Progenitor cell of endocrine pancreas (in vitro differentiated cells): Measurements from ENCODE around the gene IL6. TPM values are rescaled to one million over a fixed set of nuclear protein-coding genes. Genes with fewer than 3 reads are reported as not detected.
A peak's percentile ranks its signal among the peaks of the same experiment; 100 is the strongest.

Experiments
- DNase-seq: peaks from one replicate; pipeline ENCODE4 v3.0.0; 2021; ENCODE audit warnings: low spot score; ENCODE audit not compliant: unreplicated experiment
- H3K27ac Mint-ChIP-seq: 2 replicates; pipeline ENCODE4 v1.8.0; 2021; ENCODE audit warnings: mild to moderate bottlenecking, moderate library complexity, mixed read lengths
- H3K27me3 Mint-ChIP-seq: 2 replicates; pipeline ENCODE4 v1.8.0; 2021; ENCODE audit warnings: mixed read lengths
- H3K36me3 Mint-ChIP-seq: 2 replicates; pipeline ENCODE4 v1.8.0; 2022; ENCODE audit warnings: mixed read lengths; ENCODE audit not compliant: insufficient read depth
- H3K4me1 Mint-ChIP-seq: 2 replicates; pipeline ENCODE4 v1.8.0; 2021; ENCODE audit warnings: low read depth, mixed read lengths
- H3K4me3 Mint-ChIP-seq: 2 replicates; pipeline ENCODE4 v1.8.0; 2021; ENCODE audit warnings: low read depth, mild to moderate bottlenecking, moderate library complexity, mixed read lengths
- H3K9me3 Mint-ChIP-seq: 2 replicates; pipeline ENCODE4 v1.8.0; 2021; ENCODE audit warnings: low read depth, mixed read lengths
- total RNA-seq: library from RNA; stranded (reverse); gene quantifications from 2 replicates; pipeline ENCODE4 v1.2.1, GENCODE V29; 2021
- TF ChIP-seq, protein P1 (sequence below): fragments of 200-600 bp; sonication (generic); IDR thresholded peaks from one replicate; pipeline ENCODE4 v1.5.0; 2021; ENCODE audit warnings: antibody characterized with exemption, mild to moderate bottlenecking; ENCODE audit not compliant: unreplicated experiment

The IL6 gene
- total RNA-seq, 1 donor from 2014 or later, result not detected

DNA sequence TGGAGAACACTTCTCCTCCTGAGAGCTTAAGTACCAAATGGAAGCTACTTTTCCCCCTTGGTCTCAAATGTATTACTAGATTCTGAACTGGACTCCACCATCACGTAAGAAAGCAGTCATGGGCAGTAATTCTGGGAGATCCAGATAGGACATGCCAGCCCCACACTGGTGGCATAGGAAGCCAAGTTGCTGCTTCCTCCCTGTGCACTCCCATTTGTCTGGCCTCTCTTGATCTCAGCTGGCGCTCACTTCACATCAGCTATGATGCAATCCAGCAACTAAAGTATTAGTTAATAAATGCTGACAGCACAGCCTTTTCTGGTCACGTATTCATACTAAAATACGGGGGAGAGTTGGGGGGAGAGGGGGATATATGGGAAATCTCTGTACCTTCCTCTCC is 3.4 kb upstream of the IL6 start:
- DNase-seq, result no peak
- H3K4me1 Mint-ChIP-seq, result peaks cover 10% of the 10 kb centered on the region
- no peaks in the 10 kb centered on the region for H3K36me3 Mint-ChIP-seq
- TF ChIP-seq, protein P1, sequence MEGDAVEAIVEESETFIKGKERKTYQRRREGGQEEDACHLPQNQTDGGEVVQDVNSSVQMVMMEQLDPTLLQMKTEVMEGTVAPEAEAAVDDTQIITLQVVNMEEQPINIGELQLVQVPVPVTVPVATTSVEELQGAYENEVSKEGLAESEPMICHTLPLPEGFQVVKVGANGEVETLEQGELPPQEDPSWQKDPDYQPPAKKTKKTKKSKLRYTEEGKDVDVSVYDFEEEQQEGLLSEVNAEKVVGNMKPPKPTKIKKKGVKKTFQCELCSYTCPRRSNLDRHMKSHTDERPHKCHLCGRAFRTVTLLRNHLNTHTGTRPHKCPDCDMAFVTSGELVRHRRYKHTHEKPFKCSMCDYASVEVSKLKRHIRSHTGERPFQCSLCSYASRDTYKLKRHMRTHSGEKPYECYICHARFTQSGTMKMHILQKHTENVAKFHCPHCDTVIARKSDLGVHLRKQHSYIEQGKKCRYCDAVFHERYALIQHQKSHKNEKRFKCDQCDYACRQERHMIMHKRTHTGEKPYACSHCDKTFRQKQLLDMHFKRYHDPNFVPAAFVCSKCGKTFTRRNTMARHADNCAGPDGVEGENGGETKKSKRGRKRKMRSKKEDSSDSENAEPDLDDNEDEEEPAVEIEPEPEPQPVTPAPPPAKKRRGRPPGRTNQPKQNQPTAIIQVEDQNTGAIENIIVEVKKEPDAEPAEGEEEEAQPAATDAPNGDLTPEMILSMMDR, result no peak
- H3K27ac Mint-ChIP-seq, result no peak overlapping the region
- H3K9me3 Mint-ChIP-seq, result no peaks in the 10 kb centered on the region
- peaks cover 27% of the 10 kb centered on the region for H3K27me3 Mint-ChIP-seq
- no peak overlapping the region for H3K4me3 Mint-ChIP-seq

DNA sequence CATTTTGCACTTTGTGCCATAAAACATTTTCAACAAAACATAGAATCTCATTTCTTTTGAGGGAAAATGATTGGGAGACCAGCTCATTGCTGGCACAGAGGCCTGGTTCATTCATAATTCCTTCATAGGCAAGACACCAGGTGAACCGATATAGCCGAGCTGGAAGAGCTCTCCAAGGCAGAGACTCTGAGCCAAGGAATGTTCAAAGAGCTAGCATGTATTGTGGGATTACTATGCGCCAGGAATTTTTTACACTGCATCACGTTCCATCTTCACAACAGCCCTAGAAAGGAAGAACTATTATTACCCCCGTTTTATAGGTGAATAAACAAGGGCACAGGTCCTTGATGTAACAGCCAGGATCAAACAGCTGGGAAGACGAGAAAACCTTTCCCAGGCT is 2.1 kb upstream of the IL6 start:
- DNase-seq, result no peak
- Mint-ChIP-seq H3K27me3 (peaks cover 22% of the 10 kb centered on the region), H3K27ac (no peak overlapping the region), H3K4me1 (peaks cover 9% of the 10 kb centered on the region), H3K36me3 (no peaks in the 10 kb centered on the region), H3K4me3 (no peak overlapping the region), H3K9me3 (no peaks in the 10 kb centered on the region)
- TF ChIP-seq, protein P1, result no peak

DNA sequence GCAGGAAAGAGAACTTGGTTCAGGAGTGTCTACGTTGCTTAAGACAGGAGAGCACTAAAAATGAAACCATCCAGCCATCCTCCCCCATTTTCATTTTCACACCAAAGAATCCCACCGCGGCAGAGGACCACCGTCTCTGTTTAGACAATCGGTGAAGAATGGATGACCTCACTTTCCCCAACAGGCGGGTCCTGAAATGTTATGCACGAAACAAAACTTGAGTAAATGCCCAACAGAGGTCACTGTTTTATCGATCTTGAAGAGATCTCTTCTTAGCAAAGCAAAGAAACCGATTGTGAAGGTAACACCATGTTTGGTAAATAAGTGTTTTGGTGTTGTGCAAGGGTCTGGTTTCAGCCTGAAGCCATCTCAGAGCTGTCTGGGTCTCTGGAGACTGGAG is 1.4 kb upstream of the IL6 start:
- Mint-ChIP-seq H3K4me1 (peaks cover 9% of the 10 kb centered on the region), H3K4me3 (no peak overlapping the region), H3K9me3 (no peaks in the 10 kb centered on the region), H3K36me3 (no peaks in the 10 kb centered on the region), H3K27ac (no peak overlapping the region), H3K27me3 (peaks cover 22% of the 10 kb centered on the region)
- DNase-seq, result no peak
- TF ChIP-seq, protein P1, result peak; percentile 14

DNA sequence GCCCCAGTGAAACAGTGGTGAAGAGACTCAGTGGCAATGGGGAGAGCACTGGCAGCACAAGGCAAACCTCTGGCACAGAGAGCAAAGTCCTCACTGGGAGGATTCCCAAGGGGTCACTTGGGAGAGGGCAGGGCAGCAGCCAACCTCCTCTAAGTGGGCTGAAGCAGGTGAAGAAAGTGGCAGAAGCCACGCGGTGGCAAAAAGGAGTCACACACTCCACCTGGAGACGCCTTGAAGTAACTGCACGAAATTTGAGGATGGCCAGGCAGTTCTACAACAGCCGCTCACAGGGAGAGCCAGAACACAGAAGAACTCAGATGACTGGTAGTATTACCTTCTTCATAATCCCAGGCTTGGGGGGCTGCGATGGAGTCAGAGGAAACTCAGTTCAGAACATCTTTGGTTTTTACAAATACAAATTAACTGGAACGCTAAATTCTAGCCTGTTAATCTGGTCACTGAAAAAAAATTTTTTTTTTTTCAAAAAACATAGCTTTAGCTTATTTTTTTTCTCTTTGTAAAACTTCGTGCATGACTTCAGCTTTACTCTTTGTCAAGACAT is 574 bp upstream of the IL6 start:
- Mint-ChIP-seq H3K27ac (no peak overlapping the region), H3K4me1 (peaks cover 9% of the 10 kb centered on the region), H3K27me3 (peaks cover 22% of the 10 kb centered on the region), H3K36me3 (no peaks in the 10 kb centered on the region), H3K4me3 (no peak overlapping the region), H3K9me3 (no peaks in the 10 kb centered on the region)
- TF ChIP-seq, protein P1, result peak; percentile 61
- no peak for DNase-seq

DNA sequence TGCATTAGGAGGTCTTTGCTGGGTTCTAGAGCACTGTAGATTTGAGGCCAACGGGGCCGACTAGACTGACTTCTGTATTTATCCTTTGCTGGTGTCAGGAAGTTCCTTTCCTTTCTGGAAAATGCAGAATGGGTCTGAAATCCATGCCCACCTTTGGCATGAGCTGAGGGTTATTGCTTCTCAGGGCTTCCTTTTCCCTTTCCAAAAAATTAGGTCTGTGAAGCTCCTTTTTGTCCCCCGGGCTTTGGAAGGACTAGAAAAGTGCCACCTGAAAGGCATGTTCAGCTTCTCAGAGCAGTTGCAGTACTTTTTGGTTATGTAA is 675 bp downstream of the IL6 start:
- no peaks in the 10 kb centered on the region for H3K9me3 Mint-ChIP-seq
- TF ChIP-seq, protein P1, result no peak
- H3K4me3 Mint-ChIP-seq, result no peak overlapping the region
- H3K4me1 Mint-ChIP-seq, result peaks cover 9% of the 10 kb centered on the region
- no peak for DNase-seq
- peaks cover 22% of the 10 kb centered on the region for H3K27me3 Mint-ChIP-seq
- H3K36me3 Mint-ChIP-seq, result no peaks in the 10 kb centered on the region
- H3K27ac Mint-ChIP-seq, result no peak overlapping the region
